Stomach smooth muscle (tissue), 2 donors: ENCODE data around the gene THRA.
A peak's percentile ranks its signal among the peaks of the same experiment; 100 is the strongest.

Experiments
- H3K27ac ChIP-seq: one replicate; pipeline ENCODE4 v1.7.0; 2013; ENCODE audit warnings: mild to moderate bottlenecking, low read length, inconsistent platforms
- H3K27me3 ChIP-seq, 2 donors: one replicate each; pipeline ENCODE4 v1.7.0; 2013; ENCODE audit warnings: low read length in 2 of 2; ENCODE audit not compliant: insufficient read depth in 2 of 2, control insufficient read depth in 1 of 2
- H3K36me3 ChIP-seq, 2 donors: one replicate each; pipeline ENCODE4 v1.7.0; 2013; ENCODE audit warnings: low read length in 2 of 2; ENCODE audit not compliant: control insufficient read depth in 2 of 2, insufficient read depth in 2 of 2
- H3K4me1 ChIP-seq: one replicate; pipeline ENCODE4 v1.7.0; 2013; ENCODE audit warnings: low read length; ENCODE audit not compliant: control insufficient read depth, insufficient read depth
- H3K4me3 ChIP-seq, 2 donors: one replicate each; pipeline ENCODE4 v1.7.0; 2013; ENCODE audit warnings: low read length in 2 of 2
- H3K9ac ChIP-seq, 2 donors: one replicate each; pipeline ENCODE4 v1.7.0; 2013; ENCODE audit warnings: low read length in 2 of 2, mild to moderate bottlenecking in 1 of 2
- H3K9me3 ChIP-seq, 2 donors: one replicate each; pipeline ENCODE4 v1.7.0; 2013; ENCODE audit warnings: low read length in 2 of 2; ENCODE audit not compliant: control insufficient read depth in 2 of 2
- donor health status: healthy.
- donor health status: Pancreatic carcinoma.

The THRA gene

GRCh38 chr17:40028595-40028994 lies 34.2 kb upstream of the THRA start:
- Histone ChIP-seq H3K4me1 (peaks cover 42% of the 10 kb centered on the region), H3K36me3 (peaks cover 48 to 52% of the 10 kb centered on the region in 2 donors), H3K27me3 (no peaks in the 10 kb centered on the region)

GRCh38 chr17:40031706-40032105 lies 31.1 kb upstream of the THRA start:
- Histone ChIP-seq H3K4me3 (peak overlapping the region in 1 of 2 donors; percentile 44), H3K36me3 (peaks cover 30 to 50% of the 10 kb centered on the region in 2 donors), H3K4me1 (peaks cover 59% of the 10 kb centered on the region), H3K9ac (no peak overlapping the region), H3K9me3 (no peaks in the 10 kb centered on the region), H3K27ac (peak overlapping the region; percentile 60), H3K27me3 (no peaks in the 10 kb centered on the region)

More at GRCh38 chr17:40028595-40028994, 34.2 kb upstream of the THRA start:
- Histone ChIP-seq H3K9ac (no peak overlapping the region), H3K27ac (no peak overlapping the region), H3K9me3 (no peaks in the 10 kb centered on the region), H3K4me3 (no peak overlapping the region)

GRCh38 chr17:40032322-40033320 lies 30.1 kb upstream of the THRA start:
- peak overlapping the region in 1 of 2 donors; percentile 44 for H3K4me3 ChIP-seq
- peak overlapping the region in 1 of 2 donors; percentile 13 for H3K9ac ChIP-seq
- H3K9me3 ChIP-seq = no peaks in the 10 kb centered on the region
- H3K4me1 ChIP-seq = peaks cover 53% of the 10 kb centered on the region
- no peaks in the 10 kb centered on the region for H3K27me3 ChIP-seq
- peak overlapping the region; percentile 60 for H3K27ac ChIP-seq
- H3K36me3 ChIP-seq = peaks cover 28 to 48% of the 10 kb centered on the region in 2 donors

- peaks cover 57% of the 10 kb centered on the region for H3K4me1 ChIP-seq
- no peaks in the 10 kb centered on the region for H3K9me3 ChIP-seq
- peaks cover 25 to 44% of the 10 kb centered on the region in 2 donors for H3K36me3 ChIP-seq
Measured at GRCh38 chr17:40033339-40033738, 29.4 kb upstream of the THRA start.

GRCh38 chr17:40034426-40035161 lies 28.2 kb upstream of the THRA start:
- H3K9me3 ChIP-seq = no peaks in the 10 kb centered on the region
- H3K27ac ChIP-seq = peak overlapping the region; percentile 60
- no peaks in the 10 kb centered on the region for H3K27me3 ChIP-seq
- peaks cover 68% of the 10 kb centered on the region for H3K4me1 ChIP-seq
- H3K4me3 ChIP-seq = peak overlapping the region in 1 of 2 donors; percentile 15
- H3K36me3 ChIP-seq = peaks cover 16 to 32% of the 10 kb centered on the region in 2 donors
- no peak overlapping the region for H3K9ac ChIP-seq

More at GRCh38 chr17:40033339-40033738, 29.4 kb upstream of the THRA start:
- no peak overlapping the region for H3K9ac ChIP-seq
- no peaks in the 10 kb centered on the region for H3K27me3 ChIP-seq
- peak overlapping the region; percentile 60 for H3K27ac ChIP-seq
- no peak overlapping the region for H3K4me3 ChIP-seq

GRCh38 chr17:40035162-40035559 lies 27.6 kb upstream of the THRA start:
- H3K27me3 ChIP-seq = no peaks in the 10 kb centered on the region
- peaks cover 68% of the 10 kb centered on the region for H3K4me1 ChIP-seq
- H3K36me3 ChIP-seq = peaks cover 12 to 29% of the 10 kb centered on the region in 2 donors
- no peak overlapping the region for H3K27ac ChIP-seq
- H3K4me3 ChIP-seq = peak overlapping the region in 1 of 2 donors; percentile 15
- no peaks in the 10 kb centered on the region for H3K9me3 ChIP-seq
- H3K9ac ChIP-seq = peak overlapping the region in 1 of 2 donors; percentile 29

GRCh38 chr17:40038882-40039513 lies 23.8 kb upstream of the THRA start:
- Histone ChIP-seq H3K4me1 (peaks cover 36% of the 10 kb centered on the region), H3K9ac (peak overlapping the region; percentile 13 to 39)

GRCh38 chr17:40041196-40041595 lies 21.6 kb upstream of the THRA start:
- Histone ChIP-seq H3K4me3 (no peak overlapping the region), H3K4me1 (peaks cover 17% of the 10 kb centered on the region), H3K36me3 (peaks cover 0 to 2% of the 10 kb centered on the region in 2 donors), H3K27ac (no peak overlapping the region), H3K9ac (no peak overlapping the region), H3K27me3 (no peaks in the 10 kb centered on the region), H3K9me3 (no peaks in the 10 kb centered on the region)

More at GRCh38 chr17:40038882-40039513, 23.8 kb upstream of the THRA start:
- Histone ChIP-seq H3K27ac (peak overlapping the region; percentile 78), H3K9me3 (no peaks in the 10 kb centered on the region), H3K27me3 (no peaks in the 10 kb centered on the region), H3K4me3 (peak overlapping the region in 1 of 2 donors; percentile 40), H3K36me3 (peaks cover 0 to 13% of the 10 kb centered on the region in 2 donors)

GRCh38 chr17:40056379-40057015 lies 6.3 kb upstream of the THRA start:
- H3K4me1 ChIP-seq = peaks cover 19% of the 10 kb centered on the region
- no peak overlapping the region for H3K4me3 ChIP-seq
- no peaks in the 10 kb centered on the region for H3K9me3 ChIP-seq
- no peak overlapping the region for H3K9ac ChIP-seq
- peaks cover 8 to 10% of the 10 kb centered on the region in 2 donors for H3K36me3 ChIP-seq
- no peak overlapping the region for H3K27ac ChIP-seq
- H3K27me3 ChIP-seq = no peaks in the 10 kb centered on the region
